Thyroid gland (tissue), 4 donors: ENCODE results near the gene TNFRSF25. TPM values are rescaled to one million over a fixed set of nuclear protein-coding genes. Genes with fewer than 3 reads are reported as not detected.
A peak's percentile ranks its signal among the peaks of the same experiment; 100 is the strongest.

Experiments used
- DNase-seq, 2 donors: peaks; one replicate each; pipeline ENCODE4 v3.0.0-alpha.2; 2019
- H3K27ac ChIP-seq, 3 donors: fragments of 200-600 bp; sonication (generic); 1 replicate in 2 of 3; 2 replicates in 1 of 3; pipeline ENCODE4 v1.5.1; 2016 to 2019; ENCODE audit warnings: mild to moderate bottlenecking in 1 of 3, moderate library complexity in 1 of 3
- H3K27me3 ChIP-seq: fragments of 200-600 bp; sonication (generic); one replicate; pipeline ENCODE4 v1.5.1; 2019
- H3K36me3 ChIP-seq, 2 donors: fragments of 200-600 bp; sonication (generic); one replicate each; pipeline ENCODE4 v1.5.1; 2016 to 2019
- H3K4me1 ChIP-seq, 2 donors: fragments of 200-600 bp; sonication (generic); one replicate each; pipeline ENCODE4 v1.5.1; 2017 to 2019
- H3K4me3 ChIP-seq, 3 donors: fragments of 200-600 bp; sonication (generic); replicated peaks in 1 of 3; 1 replicate in 2 of 3; 2 replicates in 1 of 3; pipeline ENCODE4 v1.5.1; 2016; ENCODE audit warnings: mild to moderate bottlenecking in 1 of 3
- H3K9me3 ChIP-seq: fragments of 200-600 bp; sonication (generic); one replicate; pipeline ENCODE4 v1.5.1; 2017
- POLR2A ChIP-seq, 2 donors: fragments of 450-650 bp; IDR thresholded peaks; one replicate each; pipeline ENCODE4 v1.6.1; 2017; ENCODE audit warnings: antibody characterized with exemption in 2 of 2, mild to moderate bottlenecking in 2 of 2, moderate library complexity in 1 of 2
- WGBS, 2 donors: methylation state at CpG; one replicate each; pipeline ENCODE4 v1.1.5; 2017; 5-methylcytosine and 5-hydroxymethylcytosine counted together
- intact Hi-C: fragments of 100-400 bp; cut with DNase I; formaldehyde crosslinking; loops from one replicate; pipeline ENCODE4 v1.15.1; 2023
- total RNA-seq, 4 donors: library from RNA; depleted of rRNA; stranded (reverse); fragments of >200 nt; gene quantifications; one replicate each; pipeline ENCODE4 v1.2.3, GENCODE V29; 2016
- TF ChIP-seq, protein P1 (sequence below), 6 experiments: fragments of 200-600 bp in 3 of 6; fragments of 450-650 bp in 3 of 6; sonication (generic) in 3 of 6; IDR thresholded peaks; one replicate each; pipeline ENCODE4 v1.5.1; 2016 to 2019; ENCODE audit warnings: antibody characterized with exemption in 6 of 6, mild to moderate bottlenecking in 2 of 6, inconsistent platforms in 1 of 6, moderate library complexity in 1 of 6

TNFRSF25 gene
- total RNA-seq, 4 donors from 2014 or later = 2.2 to 18.9 (median 10.7) TPM

GRCh38 chr1:6467224-6467623 lies 1.3 kb upstream of the TNFRSF25 start:
- H3K4me3 ChIP-seq = no peak overlapping the region
- TF ChIP-seq POLR2A (IDR thresholded peaks at IDR 0.05) = no peak
- TF ChIP-seq, protein P1, sequence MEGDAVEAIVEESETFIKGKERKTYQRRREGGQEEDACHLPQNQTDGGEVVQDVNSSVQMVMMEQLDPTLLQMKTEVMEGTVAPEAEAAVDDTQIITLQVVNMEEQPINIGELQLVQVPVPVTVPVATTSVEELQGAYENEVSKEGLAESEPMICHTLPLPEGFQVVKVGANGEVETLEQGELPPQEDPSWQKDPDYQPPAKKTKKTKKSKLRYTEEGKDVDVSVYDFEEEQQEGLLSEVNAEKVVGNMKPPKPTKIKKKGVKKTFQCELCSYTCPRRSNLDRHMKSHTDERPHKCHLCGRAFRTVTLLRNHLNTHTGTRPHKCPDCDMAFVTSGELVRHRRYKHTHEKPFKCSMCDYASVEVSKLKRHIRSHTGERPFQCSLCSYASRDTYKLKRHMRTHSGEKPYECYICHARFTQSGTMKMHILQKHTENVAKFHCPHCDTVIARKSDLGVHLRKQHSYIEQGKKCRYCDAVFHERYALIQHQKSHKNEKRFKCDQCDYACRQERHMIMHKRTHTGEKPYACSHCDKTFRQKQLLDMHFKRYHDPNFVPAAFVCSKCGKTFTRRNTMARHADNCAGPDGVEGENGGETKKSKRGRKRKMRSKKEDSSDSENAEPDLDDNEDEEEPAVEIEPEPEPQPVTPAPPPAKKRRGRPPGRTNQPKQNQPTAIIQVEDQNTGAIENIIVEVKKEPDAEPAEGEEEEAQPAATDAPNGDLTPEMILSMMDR (IDR thresholded peaks at IDR 0.05) = no peak
- H3K27ac ChIP-seq = no peak overlapping the region
- WGBS, 2 donors = 94 to 97% methylated on average over 12 of the region's 12 CpGs
- no peaks in the 10 kb centered on the region for H3K9me3 ChIP-seq
- no peaks in the 10 kb centered on the region for H3K27me3 ChIP-seq
- DNase-seq = no peak
- peaks cover 0 to 8% of the 10 kb centered on the region in 2 donors for H3K36me3 ChIP-seq
- intact Hi-C loops = no loop called here
- H3K4me1 ChIP-seq = no peaks in the 10 kb centered on the region

GRCh38 chr1:6466751-6467150 lies 778 bp upstream of the TNFRSF25 start:
- intact Hi-C loops = no loop called here
- WGBS, 2 donors = 92 to 95% methylated on average over 5 of the region's 5 CpGs
- Histone ChIP-seq H3K27me3 (no peaks in the 10 kb centered on the region), H3K4me1 (no peaks in the 10 kb centered on the region), H3K27ac (no peak overlapping the region), H3K36me3 (peaks cover 0 to 6% of the 10 kb centered on the region in 2 donors), H3K9me3 (no peaks in the 10 kb centered on the region), H3K4me3 (no peak overlapping the region)
- TF ChIP-seq POLR2A (IDR thresholded peaks at IDR 0.05) = no peak
- TF ChIP-seq, protein P1 (IDR thresholded peaks at IDR 0.05) = no peak
- no peak for DNase-seq

GRCh38 chr1:6465461-6466005 lies 440 bp downstream of the TNFRSF25 start:
- intact Hi-C loops = no loop called here
- 50 to 75% methylated on average over 1 to 13 of the region's 21 CpGs for WGBS, 2 donors
- no peak overlapping the region for H3K27ac ChIP-seq
- TF ChIP-seq POLR2A (IDR thresholded peaks at IDR 0.05) = no peak
- TF ChIP-seq, protein P1 (IDR thresholded peaks at IDR 0.05) = no peak
- peaks cover 0 to 4% of the 10 kb centered on the region in 2 donors for H3K4me1 ChIP-seq
- no peaks in the 10 kb centered on the region for H3K9me3 ChIP-seq
- no peaks in the 10 kb centered on the region for H3K27me3 ChIP-seq
- no peak overlapping the region for H3K4me3 ChIP-seq
- peaks cover 0 to 6% of the 10 kb centered on the region in 2 donors for H3K36me3 ChIP-seq
- DNase-seq = no peak

DNA sequence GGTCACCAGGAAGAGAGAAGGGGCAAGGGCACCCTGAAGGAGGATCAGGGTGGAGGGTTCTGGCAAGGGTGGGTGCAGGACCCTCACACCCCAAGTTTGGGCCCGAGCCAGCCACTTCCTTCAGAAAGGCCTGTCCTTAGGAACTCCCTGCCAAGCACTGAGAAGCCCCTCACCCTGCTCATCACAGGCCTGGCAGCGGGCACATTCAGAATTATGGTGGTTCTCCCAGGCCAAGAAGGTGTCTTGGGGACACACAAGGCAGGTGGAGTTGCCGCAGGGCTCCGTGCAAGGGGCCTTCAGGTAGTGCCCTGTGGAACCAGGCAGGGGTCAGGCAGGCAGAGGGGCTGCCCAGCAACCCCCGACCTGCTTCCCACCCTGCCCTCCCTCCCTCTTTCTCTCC lies 1.1 kb downstream of the TNFRSF25 start:
- TF ChIP-seq, protein P1 (IDR thresholded peaks at IDR 0.05) = no peak
- no peak for TF ChIP-seq POLR2A (IDR thresholded peaks at IDR 0.05)
- Histone ChIP-seq H3K27me3 (no peaks in the 10 kb centered on the region), H3K9me3 (no peaks in the 10 kb centered on the region), H3K27ac (no peak overlapping the region), H3K4me3 (no peak overlapping the region), H3K4me1 (peaks cover 0 to 8% of the 10 kb centered on the region in 2 donors), H3K36me3 (peaks cover 0 to 3% of the 10 kb centered on the region in 2 donors)
- WGBS, 2 donors = 90 to 92% methylated on average over 3 to 5 of the region's 5 CpGs
- DNase-seq = no peak
- intact Hi-C loops = no loop called here

DNA sequence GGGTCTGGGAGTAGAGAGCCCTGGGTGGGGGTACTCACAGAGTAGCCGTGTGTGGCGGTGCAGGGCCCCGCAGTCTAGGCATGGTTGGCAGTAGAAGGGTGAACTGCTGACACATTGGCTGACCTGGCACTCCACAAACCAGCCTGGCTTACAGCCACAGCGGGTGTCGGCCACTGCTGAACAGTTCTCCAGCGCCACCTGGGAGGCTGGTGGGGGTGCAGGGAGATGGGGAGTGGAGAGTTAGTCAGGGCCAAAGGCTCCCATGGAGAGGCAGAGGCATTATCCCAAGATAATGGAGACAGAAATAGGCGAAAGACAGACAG lies 1.5 kb downstream of the TNFRSF25 start:
- Histone ChIP-seq H3K4me1 (peaks cover 0 to 8% of the 10 kb centered on the region in 2 donors), H3K4me3 (no peak overlapping the region), H3K9me3 (no peaks in the 10 kb centered on the region), H3K36me3 (no peaks in the 10 kb centered on the region), H3K27me3 (no peaks in the 10 kb centered on the region), H3K27ac (no peak overlapping the region)
- WGBS, 2 donors = 46 to 54% methylated on average over 7 of the region's 7 CpGs
- DNase-seq = peak; percentile 77 to 83
- intact Hi-C loops = no loop called here
- no peak for TF ChIP-seq POLR2A (IDR thresholded peaks at IDR 0.05)
- TF ChIP-seq, protein P1 (IDR thresholded peaks at IDR 0.05) = no peak
